Endodermal cell (in vitro differentiated cells): ENCODE data around the gene SAMD10. TPM values are rescaled to one million over a fixed set of nuclear protein-coding genes. Genes with fewer than 3 reads are reported as not detected.

Source experiments
- DNase-seq: peaks from one replicate; pipeline ENCODE4 v3.0.0-alpha.2; 2017
- H3K27ac ChIP-seq: 2 replicates; pipeline ENCODE4 v1.5.1; 2013; ENCODE audit warnings: mild to moderate bottlenecking, low read depth, low read length, moderate library complexity
- H3K27me3 ChIP-seq: 2 replicates; pipeline ENCODE4 v1.6.1; 2013; ENCODE audit warnings: mild to moderate bottlenecking, low read length, moderate library complexity; ENCODE audit not compliant: insufficient read depth, control insufficient read depth, poor library complexity, severe bottlenecking
- H3K36me3 ChIP-seq: 2 replicates; pipeline ENCODE4 v1.7.0; 2013; ENCODE audit warnings: mild to moderate bottlenecking, low read length, moderate library complexity; ENCODE audit not compliant: control insufficient read depth, insufficient read depth
- H3K4me1 ChIP-seq: one replicate; pipeline ENCODE4 v1.7.0; 2013; ENCODE audit warnings: low read length; ENCODE audit not compliant: control insufficient read depth, insufficient read depth
- H3K4me3 ChIP-seq: 2 replicates; pipeline ENCODE4 v1.5.1; 2013; ENCODE audit warnings: mild to moderate bottlenecking, low read length, moderate library complexity
- H3K9ac ChIP-seq: 2 replicates; pipeline ENCODE4 v1.6.1; 2013; ENCODE audit warnings: mild to moderate bottlenecking, low read length, moderate library complexity; ENCODE audit not compliant: poor library complexity, severe bottlenecking; ENCODE audit errors: extremely low read depth
- H3K9me3 ChIP-seq: 2 replicates; pipeline ENCODE4 v1.6.1; 2013; ENCODE audit warnings: mild to moderate bottlenecking, low read length, moderate library complexity; ENCODE audit not compliant: control insufficient read depth
- H3K27ac Mint-ChIP-seq: 2 replicates; pipeline ENCODE4 v1.8.0; 2020; ENCODE audit warnings: mixed read lengths
- H3K27me3 Mint-ChIP-seq: 2 replicates; pipeline ENCODE4 v1.8.0; 2021; ENCODE audit warnings: mild to moderate bottlenecking, mixed read lengths; ENCODE audit not compliant: insufficient read depth
- H3K36me3 Mint-ChIP-seq: 2 replicates; pipeline ENCODE4 v1.8.0; 2020; ENCODE audit warnings: low read depth, mixed read lengths
- H3K4me1 Mint-ChIP-seq: 2 replicates; pipeline ENCODE4 v1.8.0; 2020; ENCODE audit warnings: mixed read lengths
- H3K4me3 Mint-ChIP-seq: 2 replicates; pipeline ENCODE4 v1.8.0; 2020; ENCODE audit warnings: mild to moderate bottlenecking, moderate library complexity, mixed read lengths
- H3K9me3 Mint-ChIP-seq: 2 replicates; pipeline ENCODE4 v1.8.0; 2020; ENCODE audit warnings: mild to moderate bottlenecking, mixed read lengths
- WGBS, 2 experiments: methylation state at CpG; one replicate each; pipeline versions ENCODE4 v1.1.5 to v1.1.7; 2013; ENCODE audit warnings: missing lambda C conversion rate in 2 of 2, mixed read lengths in 1 of 2; ENCODE audit not compliant: insufficient coverage in 1 of 2, insufficient read length in 1 of 2; 5-methylcytosine and 5-hydroxymethylcytosine counted together
- total RNA-seq, 2 donors: library from RNA; stranded (reverse); fragmentation: NEBNext Ultra II Directional in 1 of 2; extraction: Animal tissue kit (Norgen Biotek cat#: 25700) in 1 of 2; gene quantifications; 2 replicates in 1 of 2; 3 replicates in 1 of 2; pipeline ENCODE4 v1.2.1, GENCODE V29; 2021
- TF ChIP-seq, protein P1 (sequence below): fragments of 200-600 bp; sonication (generic); conservative IDR thresholded peaks from 2 replicates; pipeline ENCODE4 v1.5.0; 2021; ENCODE audit warnings: antibody characterized with exemption, mild to moderate bottlenecking

The SAMD10 gene
- total RNA-seq, 2 donors from 2014 or later = 5.6 to 6.0 TPM

GRCh38 chr20:63946986-63947637 is 32.3 kb downstream of the SAMD10 start:
- H3K27ac Mint-ChIP-seq = no peak overlapping the region
- Histone ChIP-seq H3K9ac (no peak overlapping the region), H3K36me3 (peaks cover 15% of the 10 kb centered on the region), H3K4me1 (peaks cover 3% of the 10 kb centered on the region), H3K27me3 (no peaks in the 10 kb centered on the region), H3K4me3 (no peak overlapping the region), H3K27ac (peak overlapping the region; percentile 14), H3K9me3 (no peaks in the 10 kb centered on the region)
- H3K4me1 Mint-ChIP-seq = peaks cover 12% of the 10 kb centered on the region
- 93 to 95% methylated on average over 13 to 15 of the region's 15 CpGs for WGBS, 2 experiments
- TF ChIP-seq, protein P1, sequence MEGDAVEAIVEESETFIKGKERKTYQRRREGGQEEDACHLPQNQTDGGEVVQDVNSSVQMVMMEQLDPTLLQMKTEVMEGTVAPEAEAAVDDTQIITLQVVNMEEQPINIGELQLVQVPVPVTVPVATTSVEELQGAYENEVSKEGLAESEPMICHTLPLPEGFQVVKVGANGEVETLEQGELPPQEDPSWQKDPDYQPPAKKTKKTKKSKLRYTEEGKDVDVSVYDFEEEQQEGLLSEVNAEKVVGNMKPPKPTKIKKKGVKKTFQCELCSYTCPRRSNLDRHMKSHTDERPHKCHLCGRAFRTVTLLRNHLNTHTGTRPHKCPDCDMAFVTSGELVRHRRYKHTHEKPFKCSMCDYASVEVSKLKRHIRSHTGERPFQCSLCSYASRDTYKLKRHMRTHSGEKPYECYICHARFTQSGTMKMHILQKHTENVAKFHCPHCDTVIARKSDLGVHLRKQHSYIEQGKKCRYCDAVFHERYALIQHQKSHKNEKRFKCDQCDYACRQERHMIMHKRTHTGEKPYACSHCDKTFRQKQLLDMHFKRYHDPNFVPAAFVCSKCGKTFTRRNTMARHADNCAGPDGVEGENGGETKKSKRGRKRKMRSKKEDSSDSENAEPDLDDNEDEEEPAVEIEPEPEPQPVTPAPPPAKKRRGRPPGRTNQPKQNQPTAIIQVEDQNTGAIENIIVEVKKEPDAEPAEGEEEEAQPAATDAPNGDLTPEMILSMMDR = no peak
- no peak overlapping the region for H3K4me3 Mint-ChIP-seq
- H3K27me3 Mint-ChIP-seq = no peaks in the 10 kb centered on the region
- H3K36me3 Mint-ChIP-seq = peaks cover 17% of the 10 kb centered on the region
- DNase-seq = no peak
- peaks cover 3% of the 10 kb centered on the region for H3K9me3 Mint-ChIP-seq

DNA sequence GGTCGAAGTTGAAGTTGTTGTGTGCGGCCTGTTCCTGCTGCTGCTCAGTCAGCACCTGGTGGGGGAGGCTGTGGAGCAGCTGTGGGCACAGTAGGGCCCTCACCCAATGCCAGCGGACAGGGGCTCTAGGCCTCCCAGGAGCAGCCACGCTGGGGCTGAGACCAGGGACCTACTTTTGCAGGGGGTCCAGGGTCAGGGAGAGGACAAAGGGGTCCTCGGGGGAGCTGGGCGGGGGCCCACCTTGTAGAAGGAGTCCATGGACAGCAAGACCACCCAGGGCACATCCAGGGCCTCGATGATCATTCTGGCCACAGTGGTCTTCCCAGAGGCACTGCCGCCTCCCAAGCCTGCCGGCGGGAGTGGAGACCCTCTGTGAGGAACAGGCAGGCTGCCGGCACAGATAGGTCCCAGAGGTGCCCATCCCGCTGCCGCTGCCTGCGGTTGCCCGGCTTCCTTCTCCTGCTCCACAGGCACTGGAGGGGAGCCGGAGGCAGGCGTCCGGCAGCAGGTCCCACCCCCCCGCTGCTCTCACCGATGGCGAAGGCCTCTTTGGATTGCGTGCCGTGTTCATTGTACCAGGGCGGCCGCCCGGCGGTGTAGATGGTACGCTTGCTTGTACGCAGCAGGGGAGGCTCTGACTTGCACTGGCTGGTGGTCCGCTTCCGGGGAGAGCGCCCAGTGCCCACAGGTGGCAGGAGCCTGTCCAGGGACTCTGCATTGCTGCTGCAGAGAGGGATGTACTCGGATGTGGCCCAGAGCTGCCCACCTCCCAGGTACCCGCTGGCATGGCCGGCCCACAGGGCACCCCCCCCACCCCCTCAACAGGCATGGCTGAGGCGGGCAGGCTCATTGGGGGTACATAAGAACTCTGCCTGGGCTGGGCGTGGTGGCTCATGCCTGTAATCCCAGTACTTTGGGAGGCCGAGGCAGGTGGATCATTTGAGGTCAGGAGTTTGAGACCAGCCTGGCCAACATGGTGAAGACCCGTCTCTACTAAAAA is 33.2 kb downstream of the SAMD10 start:
- peaks cover 12% of the 10 kb centered on the region for H3K4me1 Mint-ChIP-seq
- Histone ChIP-seq H3K36me3 (peaks cover 15% of the 10 kb centered on the region), H3K27ac (no peak overlapping the region), H3K4me3 (no peak overlapping the region), H3K27me3 (no peaks in the 10 kb centered on the region), H3K9me3 (no peaks in the 10 kb centered on the region), H3K4me1 (peaks cover 3% of the 10 kb centered on the region), H3K9ac (no peak overlapping the region)
- no peaks in the 10 kb centered on the region for H3K27me3 Mint-ChIP-seq
- H3K27ac Mint-ChIP-seq = peak overlapping the region; percentile 39
- DNase-seq = no peak
- TF ChIP-seq, protein P1 = no peak
- H3K9me3 Mint-ChIP-seq = peaks cover 3% of the 10 kb centered on the region
- no peak overlapping the region for H3K4me3 Mint-ChIP-seq
- H3K36me3 Mint-ChIP-seq = peaks cover 17% of the 10 kb centered on the region
- 94 to 95% methylated on average over 33 to 39 of the region's 39 CpGs for WGBS, 2 experiments

DNA sequence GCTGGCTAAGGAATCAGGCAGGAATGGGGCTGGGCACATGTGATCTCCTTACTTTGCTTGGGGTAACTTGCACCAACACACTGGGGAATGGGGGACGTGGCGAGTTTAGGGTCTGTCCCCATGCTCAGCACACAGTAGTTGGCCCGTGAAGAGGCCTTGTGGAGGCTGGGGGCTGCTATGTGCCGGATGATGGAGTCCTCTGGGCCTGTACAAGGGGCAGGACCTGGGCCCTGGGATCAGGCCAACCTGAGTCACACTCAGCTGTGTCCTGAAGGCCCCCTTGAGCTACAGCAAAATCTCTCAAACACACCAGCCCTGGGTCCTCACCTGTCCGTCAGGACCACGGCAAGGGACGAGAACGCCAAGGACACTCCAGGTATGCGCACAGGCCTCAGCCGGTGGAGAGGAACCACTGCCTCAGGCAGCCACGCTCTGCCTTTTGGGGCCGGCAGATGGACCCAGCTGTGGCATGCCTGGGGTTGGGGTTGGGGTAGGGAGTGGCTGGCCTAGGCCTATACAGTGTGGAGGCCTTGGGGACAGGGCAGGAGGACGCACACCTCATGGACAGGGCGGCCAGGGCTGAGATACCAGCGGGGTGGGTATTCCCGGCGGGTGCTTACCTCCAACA is 34.3 kb downstream of the SAMD10 start:
- Histone ChIP-seq H3K27ac (no peak overlapping the region), H3K4me1 (no peaks in the 10 kb centered on the region), H3K9me3 (no peaks in the 10 kb centered on the region), H3K36me3 (peaks cover 15% of the 10 kb centered on the region), H3K9ac (no peak overlapping the region), H3K4me3 (no peak overlapping the region), H3K27me3 (no peaks in the 10 kb centered on the region)
- TF ChIP-seq, protein P1 = no peak
- 91 to 95% methylated on average over 10 to 17 of the region's 17 CpGs for WGBS, 2 experiments
- Mint-ChIP-seq H3K4me3 (no peak overlapping the region), H3K9me3 (peaks cover 3% of the 10 kb centered on the region), H3K27me3 (no peaks in the 10 kb centered on the region), H3K27ac (no peak overlapping the region), H3K36me3 (peaks cover 19% of the 10 kb centered on the region), H3K4me1 (peaks cover 12% of the 10 kb centered on the region)
- DNase-seq = no peak
